CD14-positive monocyte (primary cell): ENCODE data around the gene PKM. TPM values are rescaled to one million over a fixed set of nuclear protein-coding genes. Genes with fewer than 3 reads are reported as not detected.

ENCODE experiments used
- DNase-seq, 3 donors: peaks; one replicate each; pipeline ENCODE4 v3.0.0-alpha.2; 2011 to 2022
- H2AFZ ChIP-seq: 2 replicates; pipeline ENCODE4 v1.6.0; 2012; ENCODE audit warnings: mild to moderate bottlenecking, low read depth, low read length, inconsistent platforms; ENCODE audit not compliant: insufficient read depth, poor library complexity, severe bottlenecking
- H3K27ac ChIP-seq, 2 donors: 1 replicate in 1 of 2; 2 replicates in 1 of 2; pipeline ENCODE4 v1.5.1; 2012 to 2013; ENCODE audit warnings: low read length in 2 of 2, control low read depth in 1 of 2, inconsistent platforms in 1 of 2, low read depth in 1 of 2, mild to moderate bottlenecking in 1 of 2
- H3K27me3 ChIP-seq, 2 donors: one replicate each; pipeline versions ENCODE4 v1.6.0 to v1.6.1; 2011 to 2013; ENCODE audit warnings: low read length in 2 of 2; ENCODE audit not compliant: control insufficient read depth in 2 of 2, insufficient read depth in 2 of 2
- H3K36me3 ChIP-seq, 2 donors: replicated peaks in 1 of 2; 1 replicate in 1 of 2; 2 replicates in 1 of 2; pipeline versions ENCODE4 v1.5.1 to v1.6.1; 2012 to 2013; ENCODE audit warnings: low read length in 2 of 2, control low read depth in 1 of 2, inconsistent platforms in 1 of 2, mild to moderate bottlenecking in 1 of 2; ENCODE audit not compliant: insufficient read depth in 2 of 2, control insufficient read depth in 1 of 2
- H3K4me1 ChIP-seq, 2 donors: 1 replicate in 1 of 2; 2 replicates in 1 of 2; pipeline versions ENCODE4 v1.5.1 to v1.6.1; 2012 to 2013; ENCODE audit warnings: low read length in 2 of 2, control low read depth in 1 of 2, inconsistent platforms in 1 of 2, mild to moderate bottlenecking in 1 of 2, moderate library complexity in 1 of 2; ENCODE audit not compliant: insufficient read depth in 2 of 2, control insufficient read depth in 1 of 2
- H3K4me2 ChIP-seq: replicated peaks from 2 replicates; pipeline ENCODE3; 2012; ENCODE audit warnings: low read length, moderate library complexity, mild to moderate bottlenecking; ENCODE audit not compliant: poor library complexity, severe bottlenecking; ENCODE audit errors: extremely low read depth
- H3K4me3 ChIP-seq, 3 experiments: fragments of 200-600 bp in 1 of 3; sonication (generic) in 1 of 3; replicated peaks in 1 of 3; 1 replicate in 2 of 3; 2 replicates in 1 of 3; pipeline ENCODE4 v1.5.1; 2011 to 2013; ENCODE audit warnings: low read length in 3 of 3, mild to moderate bottlenecking in 3 of 3, control low read depth in 2 of 3, low read depth in 2 of 3, inconsistent platforms in 1 of 3, moderate library complexity in 1 of 3
- H3K79me2 ChIP-seq: 2 replicates; pipeline ENCODE4 v1.6.0; 2012; ENCODE audit warnings: mild to moderate bottlenecking, control low read depth, inconsistent platforms, low read length, moderate library complexity; ENCODE audit not compliant: insufficient read depth
- H3K9ac ChIP-seq: 2 replicates; pipeline ENCODE4 v1.6.0; 2017; ENCODE audit warnings: low read length, mild to moderate bottlenecking; ENCODE audit not compliant: insufficient read depth, poor library complexity, severe bottlenecking
- H3K9me3 ChIP-seq, 2 donors: replicated peaks in 1 of 2; 1 replicate in 1 of 2; 2 replicates in 1 of 2; pipeline versions ENCODE4 v1.5.1 to v1.6.1; 2012 to 2013; ENCODE audit warnings: low read length in 2 of 2, control low read depth in 1 of 2; ENCODE audit not compliant: control insufficient read depth in 1 of 2, insufficient read depth in 1 of 2
- H4K20me1 ChIP-seq: 2 replicates; pipeline ENCODE4 v1.6.0; 2012; ENCODE audit warnings: mild to moderate bottlenecking, low read length, control low read depth, moderate library complexity; ENCODE audit not compliant: insufficient read depth
- H3K27ac Mint-ChIP-seq, 7 donors: one replicate each; pipeline ENCODE4 v1.8.0; 2020; ENCODE audit warnings: mild to moderate bottlenecking in 7 of 7, mixed read lengths in 7 of 7, moderate library complexity in 6 of 7, inconsistent platforms in 2 of 7
- H3K27me3 Mint-ChIP-seq, 3 donors: one replicate each; pipeline ENCODE4 v1.8.0; 2021 to 2022; ENCODE audit warnings: low read depth in 3 of 3, mild to moderate bottlenecking in 3 of 3, mixed read lengths in 3 of 3, moderate library complexity in 3 of 3, inconsistent platforms in 1 of 3
- H3K36me3 Mint-ChIP-seq, 2 donors: one replicate each; pipeline ENCODE4 v1.8.0; 2020; ENCODE audit warnings: mixed read lengths in 2 of 2, inconsistent platforms in 1 of 2, mild to moderate bottlenecking in 1 of 2
- H3K4me1 Mint-ChIP-seq: one replicate; pipeline ENCODE4 v1.8.0; 2020; ENCODE audit warnings: mild to moderate bottlenecking, mixed read lengths
- H3K4me3 Mint-ChIP-seq, 2 donors: one replicate each; pipeline ENCODE4 v1.8.0; 2020; ENCODE audit warnings: mild to moderate bottlenecking in 2 of 2, mixed read lengths in 2 of 2, moderate library complexity in 1 of 2
- H3K9me3 Mint-ChIP-seq, 7 donors: one replicate each; pipeline ENCODE4 v1.8.0; 2020 to 2022; ENCODE audit warnings: mixed read lengths in 7 of 7, mild to moderate bottlenecking in 6 of 7, moderate library complexity in 6 of 7, inconsistent platforms in 2 of 7
- CTCF ChIP-seq: fragments of 200-600 bp; IDR thresholded peaks from one replicate; pipeline ENCODE4 v1.8.0; 2022; ENCODE audit warnings: antibody characterized with exemption, mild to moderate bottlenecking
- WGBS: methylation state at CpG from one replicate; pipeline ENCODE4 v1.1.5; 2013; ENCODE audit warnings: missing lambda C conversion rate; ENCODE audit not compliant: insufficient coverage; 5-methylcytosine and 5-hydroxymethylcytosine counted together
- intact Hi-C, 2 donors: fragments of 100-400 bp; cut with micrococcal nuclease; formaldehyde crosslinking; loops; one replicate each; pipeline versions ENCODE4 v1.15.0 to v1.15.1; 2023
- polyA plus RNA-seq, 3 donors: library from polyadenylated mRNA; depleted of rRNA in 1 of 3; unstranded in 2 of 3; stranded (reverse) in 1 of 3; fragments of 300-500 nt in 2 of 3; fragments of >200 nt in 1 of 3; fragmentation: Illumina TruSeq in 2 of 3; gene quantifications; 1 replicate in 2 of 3; 2 replicates in 1 of 3; pipeline ENCODE4 v1.2.3, GENCODE V29; 2012 to 2021

PKM gene
- polyA plus RNA-seq, 3 donors = 544 to 999 (median 986) TPM

- H3K4me1 Mint-ChIP-seq = peaks cover 64% of the 10 kb centered on the region
- peak overlapping the region; percentile 11 for H3K4me2 ChIP-seq
- intact Hi-C loops = loop anchor here in 1 of 2 donors (5.0 kb wide), 1 partner anchor 35 kb away; no protein-coding TSS in a partner anchor
- H3K9me3 Mint-ChIP-seq = no peaks in the 10 kb centered on the region
- peaks cover 60 to 81% of the 10 kb centered on the region in 2 donors for H3K36me3 Mint-ChIP-seq
- peak overlapping the region; percentile 40 to 82 for H3K27ac ChIP-seq
- no peak for TF ChIP-seq CTCF
- H3K9ac ChIP-seq = peak overlapping the region; percentile 35
- H3K4me3 Mint-ChIP-seq = no peak overlapping the region
- H3K36me3 ChIP-seq = peaks cover 32 to 76% of the 10 kb centered on the region in 2 donors
- 78% methylated on average over 4 of the region's 4 CpGs for whole genome bisulfite sequencing
- peaks cover 100% of the 10 kb centered on the region for H3K79me2 ChIP-seq
- no peaks in the 10 kb centered on the region for H3K27me3 Mint-ChIP-seq
- peaks cover 64 to 76% of the 10 kb centered on the region in 2 donors for H3K4me1 ChIP-seq
- no peak overlapping the region for H2AFZ ChIP-seq
- H3K27me3 ChIP-seq = no peaks in the 10 kb centered on the region
- peaks cover 100% of the 10 kb centered on the region for H4K20me1 ChIP-seq
- H3K27ac Mint-ChIP-seq = peak overlapping the region; percentile 83 to 89 (median 87)
- peak; percentile 38 to 71 (median 54) for DNase-seq
- H3K4me3 ChIP-seq = no peak overlapping the region
- H3K9me3 ChIP-seq = no peaks in the 10 kb centered on the region
These were observed 8.6 kb downstream of the PKM start for GRCh38 chr15:72222393-72222792.

GRCh38 chr15:72220687-72221086 is 10.3 kb downstream of the PKM start:
- H3K27ac ChIP-seq = peak overlapping the region; percentile 45 to 82
- peak overlapping the region in 1 of 3 experiments; percentile 26 for H3K4me3 ChIP-seq
- peak in 2 of 3 donors; percentile 37 to 42 for DNase-seq
- TF ChIP-seq CTCF = no peak
- H3K4me3 Mint-ChIP-seq = peak overlapping the region; percentile 43 to 61
- no peaks in the 10 kb centered on the region for H3K27me3 ChIP-seq
- peaks cover 100% of the 10 kb centered on the region for H3K79me2 ChIP-seq
- peak overlapping the region; percentile 29 for H3K9ac ChIP-seq
- peak overlapping the region; percentile 56 for H3K4me2 ChIP-seq
- intact Hi-C loops = loop anchor here in 1 of 2 donors (5.0 kb wide), 1 partner anchor 37 kb away; no protein-coding TSS in a partner anchor
- peaks cover 69 to 92% of the 10 kb centered on the region in 2 donors for H3K36me3 Mint-ChIP-seq
- peaks cover 100% of the 10 kb centered on the region for H4K20me1 ChIP-seq
- no CpG with 5 or more reads among the region's 1 CpG for WGBS
- H3K4me1 Mint-ChIP-seq = peaks cover 50% of the 10 kb centered on the region
- peaks cover 49 to 92% of the 10 kb centered on the region in 2 donors for H3K36me3 ChIP-seq
- H3K9me3 Mint-ChIP-seq = no peaks in the 10 kb centered on the region
- peaks cover 47 to 58% of the 10 kb centered on the region in 2 donors for H3K4me1 ChIP-seq
- H3K9me3 ChIP-seq = no peaks in the 10 kb centered on the region
- peak overlapping the region; percentile 64 to 95 (median 89) for H3K27ac Mint-ChIP-seq
- H2AFZ ChIP-seq = no peak overlapping the region
- no peaks in the 10 kb centered on the region for H3K27me3 Mint-ChIP-seq
